Chondrocyte (in vitro differentiated cells): Measurements from ENCODE around the gene FASLG. TPM values are rescaled to one million over a fixed set of nuclear protein-coding genes. Genes with fewer than 3 reads are reported as not detected.
"Not testable (repeated sequence)": the region's sequence is repeated elsewhere in the genome, so short reads cannot be mapped to it uniquely, and the experiment has no call there.

Experiments used
- DNase-seq: peaks from one replicate; pipeline ENCODE4 v3.0.0; 2021; ENCODE audit warnings: mixed read lengths, low spot score
- H3K27ac Mint-ChIP-seq: one replicate; pipeline ENCODE4 v1.8.0; 2021; ENCODE audit warnings: mild to moderate bottlenecking, moderate library complexity, mixed read lengths; ENCODE audit not compliant: unreplicated experiment
- H3K27me3 Mint-ChIP-seq: 2 replicates; pipeline ENCODE4 v1.8.0; 2021; ENCODE audit warnings: low read depth, mixed read lengths
- H3K36me3 Mint-ChIP-seq: 2 replicates; pipeline ENCODE4 v1.8.0; 2021; ENCODE audit warnings: low read depth, mixed read lengths
- H3K4me1 Mint-ChIP-seq: 2 replicates; pipeline ENCODE4 v1.8.0; 2021; ENCODE audit warnings: low read depth, mild to moderate bottlenecking, mixed read lengths
- H3K4me3 Mint-ChIP-seq: one replicate; pipeline ENCODE4 v1.8.0; 2021; ENCODE audit warnings: mild to moderate bottlenecking, moderate library complexity, mixed read lengths; ENCODE audit not compliant: unreplicated experiment
- H3K9me3 Mint-ChIP-seq: 2 replicates; pipeline ENCODE4 v1.8.0; 2021; ENCODE audit warnings: low read depth, mixed read lengths
- total RNA-seq: library from RNA; stranded (reverse); gene quantifications from 3 replicates; pipeline ENCODE4 v1.2.1, GENCODE V29; 2021
- TF ChIP-seq, protein P1 (sequence below): fragments of 200-600 bp; sonication (generic); IDR thresholded peaks from 2 replicates; pipeline ENCODE4 v1.5.0; 2021; ENCODE audit warnings: antibody characterized with exemption, mild to moderate bottlenecking, moderate library complexity

FASLG gene
- total RNA-seq, 1 donor from 2014 or later = not detected

GRCh38 chr1:172679000-172679772 is 20.3 kb downstream of the FASLG start:
- TF ChIP-seq, protein P1, sequence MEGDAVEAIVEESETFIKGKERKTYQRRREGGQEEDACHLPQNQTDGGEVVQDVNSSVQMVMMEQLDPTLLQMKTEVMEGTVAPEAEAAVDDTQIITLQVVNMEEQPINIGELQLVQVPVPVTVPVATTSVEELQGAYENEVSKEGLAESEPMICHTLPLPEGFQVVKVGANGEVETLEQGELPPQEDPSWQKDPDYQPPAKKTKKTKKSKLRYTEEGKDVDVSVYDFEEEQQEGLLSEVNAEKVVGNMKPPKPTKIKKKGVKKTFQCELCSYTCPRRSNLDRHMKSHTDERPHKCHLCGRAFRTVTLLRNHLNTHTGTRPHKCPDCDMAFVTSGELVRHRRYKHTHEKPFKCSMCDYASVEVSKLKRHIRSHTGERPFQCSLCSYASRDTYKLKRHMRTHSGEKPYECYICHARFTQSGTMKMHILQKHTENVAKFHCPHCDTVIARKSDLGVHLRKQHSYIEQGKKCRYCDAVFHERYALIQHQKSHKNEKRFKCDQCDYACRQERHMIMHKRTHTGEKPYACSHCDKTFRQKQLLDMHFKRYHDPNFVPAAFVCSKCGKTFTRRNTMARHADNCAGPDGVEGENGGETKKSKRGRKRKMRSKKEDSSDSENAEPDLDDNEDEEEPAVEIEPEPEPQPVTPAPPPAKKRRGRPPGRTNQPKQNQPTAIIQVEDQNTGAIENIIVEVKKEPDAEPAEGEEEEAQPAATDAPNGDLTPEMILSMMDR = no peak
- DNase-seq = no peak
- Mint-ChIP-seq H3K36me3 (no peaks in the 10 kb centered on the region), H3K27me3 (no peaks in the 10 kb centered on the region), H3K9me3 (peaks cover 2% of the 10 kb centered on the region), H3K4me3 (no peak overlapping the region), H3K4me1 (no peaks in the 10 kb centered on the region), H3K27ac (no peak overlapping the region)

DNA sequence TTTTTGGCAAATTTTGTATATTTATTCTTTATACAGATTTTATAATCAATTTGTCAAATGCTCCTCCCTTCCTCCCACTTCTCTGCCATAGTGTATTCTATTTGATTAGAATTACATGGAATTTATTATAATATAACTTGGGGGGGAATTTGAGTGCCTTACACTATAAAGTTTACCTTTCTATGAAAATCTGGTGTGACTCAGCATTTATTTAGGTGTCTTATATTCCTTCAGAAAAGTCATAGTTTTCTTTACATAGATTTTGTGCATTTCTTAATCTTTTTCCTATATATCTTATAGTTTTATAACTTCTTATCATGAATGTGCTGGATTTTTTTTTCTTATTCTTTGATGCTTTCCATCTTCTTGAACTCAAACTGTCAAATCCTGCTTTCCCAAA is 21.3 kb downstream of the FASLG start:
- peaks cover 2% of the 10 kb centered on the region for H3K9me3 Mint-ChIP-seq
- TF ChIP-seq, protein P1 = no peak
- DNase-seq = no peak
- H3K27ac Mint-ChIP-seq = no peak overlapping the region
- no peaks in the 10 kb centered on the region for H3K4me1 Mint-ChIP-seq
- no peaks in the 10 kb centered on the region for H3K36me3 Mint-ChIP-seq
- no peak overlapping the region for H3K4me3 Mint-ChIP-seq
- H3K27me3 Mint-ChIP-seq = no peaks in the 10 kb centered on the region

DNA sequence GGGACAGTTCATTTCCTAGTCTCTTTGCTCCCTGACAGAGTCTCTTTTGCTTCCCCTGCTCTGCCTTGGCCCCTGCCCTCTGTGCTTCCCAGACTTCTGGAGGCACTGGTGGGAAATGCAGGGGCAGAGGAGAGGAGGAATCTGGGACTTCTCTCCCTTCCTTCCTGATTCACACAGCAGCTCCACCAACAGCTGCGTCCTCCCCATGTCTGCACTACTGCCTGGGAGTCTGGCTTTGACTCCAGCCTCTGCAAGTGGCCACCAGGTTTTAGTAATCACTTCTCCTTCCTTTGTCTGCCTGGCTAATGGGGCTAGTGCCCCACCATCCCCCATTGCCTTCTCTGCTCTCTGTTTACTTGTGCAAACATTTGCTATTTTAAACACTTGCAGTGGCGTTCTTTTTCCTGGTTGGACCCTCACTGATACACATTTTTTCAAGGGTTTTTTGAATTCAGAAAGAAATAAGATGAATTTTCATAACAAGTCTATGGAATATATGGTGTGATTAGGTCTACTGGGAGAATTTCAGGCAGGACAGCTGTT is 21.9 kb downstream of the FASLG start:
- Mint-ChIP-seq H3K36me3 (no peaks in the 10 kb centered on the region), H3K4me1 (no peaks in the 10 kb centered on the region), H3K27me3 (no peaks in the 10 kb centered on the region), H3K9me3 (peaks cover 2% of the 10 kb centered on the region), H3K27ac (no peak overlapping the region), H3K4me3 (no peak overlapping the region)
- DNase-seq = no peak
- TF ChIP-seq, protein P1 = no peak

- Mint-ChIP-seq H3K9me3 (peaks cover 2% of the 10 kb centered on the region), H3K4me1 (no peaks in the 10 kb centered on the region), H3K27ac (no peak overlapping the region), H3K36me3 (no peaks in the 10 kb centered on the region), H3K27me3 (peaks cover 3% of the 10 kb centered on the region), H3K4me3 (no peak overlapping the region)
- TF ChIP-seq, protein P1 = no peak
- no peak for DNase-seq
These were observed 23.9 kb downstream of the FASLG start for GRCh38 chr1:172682812-172683211.

- Mint-ChIP-seq H3K4me3 (no peak overlapping the region), H3K9me3 (no peaks in the 10 kb centered on the region), H3K27me3 (peaks cover 3% of the 10 kb centered on the region), H3K36me3 (no peaks in the 10 kb centered on the region), H3K27ac (no peak overlapping the region), H3K4me1 (no peaks in the 10 kb centered on the region)
- TF ChIP-seq, protein P1 = no peak
- DNase-seq = no peak
These were observed 27.2 kb downstream of the FASLG start for GRCh38 chr1:172686143-172686542.

- not testable (repeated sequence) for H3K9me3 Mint-ChIP-seq, DNase-seq, H3K36me3 Mint-ChIP-seq, H3K4me1 Mint-ChIP-seq, H3K27ac Mint-ChIP-seq, H3K4me3 Mint-ChIP-seq, H3K27me3 Mint-ChIP-seq
These were observed 29.7 kb downstream of the FASLG start for GRCh38 chr1:172688428-172689085.

DNA sequence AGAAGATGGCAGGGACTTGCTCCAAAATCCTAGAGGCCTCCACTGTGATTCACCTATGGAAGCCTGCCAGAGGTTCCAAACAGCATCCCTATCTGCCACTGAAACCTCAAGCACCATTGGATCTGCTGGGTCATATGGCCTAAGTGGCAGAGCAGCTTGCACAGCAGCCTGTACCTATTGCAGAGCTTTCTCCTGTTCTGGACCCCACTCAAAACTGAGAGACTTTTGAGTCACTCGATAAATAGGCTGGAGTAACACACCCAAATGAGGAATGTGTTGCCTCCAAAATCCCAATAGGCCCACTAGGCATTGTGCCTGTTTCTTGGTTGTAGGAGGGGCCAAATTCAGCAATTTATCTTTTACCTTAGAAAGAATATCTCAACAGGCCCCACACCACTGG is 32.0 kb downstream of the FASLG start:
- H3K4me3 Mint-ChIP-seq, H3K36me3 Mint-ChIP-seq: not testable (repeated sequence)

More for the DNA sequence above, 32.0 kb downstream of the FASLG start:
- H3K27ac Mint-ChIP-seq, H3K27me3 Mint-ChIP-seq, H3K4me1 Mint-ChIP-seq, H3K9me3 Mint-ChIP-seq, DNase-seq: not testable (repeated sequence)
